ENCODE data around the gene PALD1. TPM values are rescaled to one million over a fixed set of nuclear protein-coding genes. Genes with fewer than 3 reads are reported as not detected.

The PALD1 gene
- total RNA-seq, 3 donors from 2014 or later (not counting 1 experiment from before 2014, with no cell fraction given): 0.21 TPM; not detected in 2

- peaks cover 0 to 6% of the 10 kb centered on the region in 2 donors for H3K4me1 Mint-ChIP-seq
Observed at GRCh38 chr10:70508912-70509756, 30.6 kb downstream of the PALD1 start.

GRCh38 chr10:70509757-70510147, 31.2 kb downstream of the PALD1 start:
- no peaks in the 10 kb centered on the region for H3K9me3 Mint-ChIP-seq
- H3K4me1 Mint-ChIP-seq: peaks cover 0 to 6% of the 10 kb centered on the region in 2 donors
- ATAC-seq (no peak), DNase-seq (no peak)
- intact Hi-C loops (cut with micrococcal nuclease): no loop called here
- Histone ChIP-seq H3K9me3 (ENCODE audit: control insufficient read depth, insufficient read depth, low read length) (no peaks in the 10 kb centered on the region), H3K4me3 (ENCODE audit: low read length) (no peak overlapping the region), H3K36me3 (ENCODE audit: control insufficient read depth, insufficient read depth, low read length) (no peaks in the 10 kb centered on the region), H3K4me1 (ENCODE audit: control insufficient read depth, insufficient read depth, low read length) (peaks cover 15% of the 10 kb centered on the region), H3K27ac (ENCODE audit: low read length) (no peak overlapping the region), H3K27me3 (ENCODE audit: control insufficient read depth, insufficient read depth, low read length) (no peaks in the 10 kb centered on the region)
- TF ChIP-seq CTCF (IDR thresholded peaks at IDR 0.05): no peak
- WGBS (ENCODE audit: insufficient coverage): 90% methylated on average over 7 of the region's 7 CpGs
- no peaks in the 10 kb centered on the region for H3K27me3 Mint-ChIP-seq (ENCODE audit: low read depth in 2 of 2)
- H3K27ac Mint-ChIP-seq: no peak overlapping the region
- H3K4me3 Mint-ChIP-seq: no peak overlapping the region
- no peaks in the 10 kb centered on the region for H3K36me3 Mint-ChIP-seq

More at GRCh38 chr10:70508912-70509756, 30.6 kb downstream of the PALD1 start:
- no peak for TF ChIP-seq CTCF (IDR thresholded peaks at IDR 0.05)
- H3K36me3 Mint-ChIP-seq: no peaks in the 10 kb centered on the region
- H3K9me3 ChIP-seq (ENCODE audit: control insufficient read depth, insufficient read depth, low read length): no peaks in the 10 kb centered on the region
- H3K4me3 Mint-ChIP-seq: no peak overlapping the region
- H3K27me3 ChIP-seq (ENCODE audit: control insufficient read depth, insufficient read depth, low read length): no peaks in the 10 kb centered on the region
- peaks cover 15% of the 10 kb centered on the region for H3K4me1 ChIP-seq (ENCODE audit: control insufficient read depth, insufficient read depth, low read length)
- no peaks in the 10 kb centered on the region for H3K27me3 Mint-ChIP-seq (ENCODE audit: low read depth in 2 of 2)
- no peak overlapping the region for H3K4me3 ChIP-seq (ENCODE audit: low read length)
- no peaks in the 10 kb centered on the region for H3K36me3 ChIP-seq (ENCODE audit: control insufficient read depth, insufficient read depth, low read length)
- no peaks in the 10 kb centered on the region for H3K9me3 Mint-ChIP-seq
- WGBS (ENCODE audit: insufficient coverage): 30% methylated on average over 14 of the region's 14 CpGs
- H3K27ac Mint-ChIP-seq: no peak overlapping the region
- no peak overlapping the region for H3K27ac ChIP-seq (ENCODE audit: low read length)
- intact Hi-C loops (cut with micrococcal nuclease): no loop called here
- DNase-seq: no peak
- ATAC-seq: no peak

DNA sequence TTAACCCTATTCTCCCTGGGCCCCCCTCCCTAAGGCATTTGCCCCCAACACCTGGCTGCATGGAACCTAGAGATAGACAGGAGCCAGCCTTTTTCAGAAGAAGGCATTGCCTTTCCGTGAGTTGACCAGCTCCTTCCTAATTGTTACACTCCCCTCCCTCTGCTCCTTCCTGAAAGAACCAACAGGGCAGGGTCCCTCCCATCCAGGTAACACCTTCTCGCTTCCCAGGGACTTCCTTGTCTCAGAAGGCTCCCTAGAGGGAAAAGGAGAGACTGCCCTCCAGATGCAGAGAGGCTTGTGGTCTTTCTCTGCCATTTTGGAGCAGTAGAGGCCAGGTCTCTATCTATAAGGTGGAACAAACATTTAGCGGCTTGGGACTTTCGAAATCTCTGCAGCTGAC, 31.9 kb downstream of the PALD1 start:
- ATAC-seq (no peak), DNase-seq (no peak)
- Mint-ChIP-seq H3K9me3 (no peaks in the 10 kb centered on the region), H3K27me3 (ENCODE audit: low read depth in 2 of 2) (no peaks in the 10 kb centered on the region), H3K36me3 (no peaks in the 10 kb centered on the region), H3K4me1 (peaks cover 0 to 6% of the 10 kb centered on the region in 2 donors), H3K27ac (no peak overlapping the region), H3K4me3 (no peak overlapping the region)
- peaks cover 15% of the 10 kb centered on the region for H3K4me1 ChIP-seq (ENCODE audit: control insufficient read depth, insufficient read depth, low read length)
- H3K4me3 ChIP-seq (ENCODE audit: low read length): no peak overlapping the region
- no peak overlapping the region for H3K27ac ChIP-seq (ENCODE audit: low read length)
- intact Hi-C loops (cut with micrococcal nuclease): no loop called here
- TF ChIP-seq CTCF (IDR thresholded peaks at IDR 0.05): no peak
- no peaks in the 10 kb centered on the region for H3K36me3 ChIP-seq (ENCODE audit: control insufficient read depth, insufficient read depth, low read length)
- no peaks in the 10 kb centered on the region for H3K9me3 ChIP-seq (ENCODE audit: control insufficient read depth, insufficient read depth, low read length)
- no peaks in the 10 kb centered on the region for H3K27me3 ChIP-seq (ENCODE audit: control insufficient read depth, insufficient read depth, low read length)
- 94% methylated on average over 4 of the region's 4 CpGs for WGBS (ENCODE audit: insufficient coverage)

Measured in natural killer cell (primary cell).